SU-DHL-6 (cell line): ENCODE measurements around the gene MELK.

Experiments used
- CTCF ChIP-seq: fragments of 200-600 bp; sonication (generic); IDR thresholded peaks from one replicate; pipeline ENCODE4 v1.5.1; 2017; ENCODE audit warnings: antibody characterized with exemption, mild to moderate bottlenecking, low read length, moderate library complexity; ENCODE audit not compliant: insufficient read depth, poor library complexity, severe bottlenecking
- EZH2phosphoT487 ChIP-seq: fragments of 200-600 bp; sonication (generic), shearing (Covaris generic); conservative IDR thresholded peaks from 2 replicates; pipeline ENCODE4 v1.6.1; 2018; ENCODE audit warnings: mild to moderate bottlenecking, antibody characterized with exemption, low read length, moderate library complexity, mixed read lengths

DNA sequence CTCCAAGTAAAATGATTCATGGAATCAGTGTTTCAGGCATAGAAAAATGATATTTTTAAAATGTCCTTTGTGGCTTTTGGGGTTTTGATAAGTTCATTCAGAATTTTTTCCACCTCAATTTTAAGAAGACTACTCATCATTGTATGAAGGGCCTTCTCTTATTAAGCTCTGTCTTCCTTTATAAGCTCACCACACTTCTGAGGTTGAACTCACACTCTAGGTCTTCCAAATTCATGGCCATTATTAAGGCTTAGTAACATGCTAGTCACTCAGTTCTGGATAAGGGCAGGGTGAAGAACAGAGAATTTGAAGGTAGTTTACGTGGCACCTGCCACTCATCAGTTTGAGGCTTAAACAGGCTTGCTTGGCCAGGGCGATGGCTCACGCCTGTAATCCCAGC lies 4.2 kb downstream of the MELK start:
- no peak for TF ChIP-seq EZH2phosphoT487
- no peak for TF ChIP-seq CTCF
